Measurements from ENCODE around the gene HS3ST1. TPM values are rescaled to one million over a fixed set of nuclear protein-coding genes. Genes with fewer than 3 reads are reported as not detected.

Gene HS3ST1
- polyA plus RNA-seq, 3 donors, result 0.01 to 0.02 TPM; not detected in 1

- H4K20me1 ChIP-seq (ENCODE audit: insufficient read depth, low read length), result no peaks in the 10 kb centered on the region
- DNase-seq, result no peak
- H3K9ac ChIP-seq (ENCODE audit: insufficient read depth, low read length, poor library complexity, severe bottlenecking), result no peak overlapping the region
- intact Hi-C loops (cut with micrococcal nuclease), result loop anchor here in 1 of 2 donors (10.0 kb wide), 2 partner anchors 839 to 869 kb away; no protein-coding TSS in a partner anchor
- no peak overlapping the region for H3K27ac ChIP-seq (ENCODE audit: low read depth in 1 of 2, low read length in 2 of 2)
- Mint-ChIP-seq H3K4me1 (peaks cover 13% of the 10 kb centered on the region), H3K36me3 (peaks cover 3 to 7% of the 10 kb centered on the region in 2 donors), H3K4me3 (no peak overlapping the region), H3K27me3 (ENCODE audit: low read depth in 3 of 3) (peaks cover 23 to 27% (median 27%) of the 10 kb centered on the region in 3 donors), H3K9me3 (peaks cover 0 to 10% (median 4%) of the 10 kb centered on the region in 7 donors), H3K27ac (peak overlapping the region in 1 of 7 donors; percentile 8)
- peaks cover 19 to 23% of the 10 kb centered on the region in 2 donors for H3K27me3 ChIP-seq (ENCODE audit: control insufficient read depth in 2 of 2, insufficient read depth in 2 of 2, low read length in 2 of 2)
- H3K4me2 ChIP-seq (replicated peaks; ENCODE audit: extremely low read depth, low read length, poor library complexity, severe bottlenecking), result no peak overlapping the region
- H3K9me3 ChIP-seq (replicated peaks in 1 of 2; ENCODE audit: control insufficient read depth in 1 of 2, insufficient read depth in 1 of 2, low read length in 2 of 2), result peaks cover 0 to 17% of the 10 kb centered on the region in 2 donors
- no peak overlapping the region for H2AFZ ChIP-seq (ENCODE audit: insufficient read depth, low read depth, low read length, poor library complexity, severe bottlenecking)
- no peak for TF ChIP-seq CTCF (IDR thresholded peaks at IDR 0.05)
- no peaks in the 10 kb centered on the region for H3K79me2 ChIP-seq (ENCODE audit: insufficient read depth, low read length)
- no peaks in the 10 kb centered on the region for H3K36me3 ChIP-seq (replicated peaks in 1 of 2; ENCODE audit: control insufficient read depth in 1 of 2, insufficient read depth in 2 of 2, low read length in 2 of 2)
- 88% methylated on average over 4 of the region's 6 CpGs for WGBS (ENCODE audit: insufficient coverage)
- no peak overlapping the region for H3K4me3 ChIP-seq (replicated peaks in 1 of 3; ENCODE audit: low read depth in 2 of 3, low read length in 3 of 3)
- peaks cover 9 to 15% of the 10 kb centered on the region in 2 donors for H3K4me1 ChIP-seq (ENCODE audit: control insufficient read depth in 1 of 2, insufficient read depth in 2 of 2, low read length in 2 of 2)
These were observed 5.2 kb downstream of the HS3ST1 start for GRCh38 chr4:11423465-11423864.

GRCh38 chr4:11421116-11421515 is 7.6 kb downstream of the HS3ST1 start:
- Histone ChIP-seq H3K36me3 (replicated peaks in 1 of 2; ENCODE audit: control insufficient read depth in 1 of 2, insufficient read depth in 2 of 2, low read length in 2 of 2) (no peaks in the 10 kb centered on the region), H3K4me2 (replicated peaks; ENCODE audit: extremely low read depth, low read length, poor library complexity, severe bottlenecking) (no peak overlapping the region), H3K27me3 (ENCODE audit: control insufficient read depth in 2 of 2, insufficient read depth in 2 of 2, low read length in 2 of 2) (no peaks in the 10 kb centered on the region), H3K4me1 (ENCODE audit: control insufficient read depth in 1 of 2, insufficient read depth in 2 of 2, low read length in 2 of 2) (no peaks in the 10 kb centered on the region), H3K79me2 (ENCODE audit: insufficient read depth, low read length) (no peaks in the 10 kb centered on the region), H3K9me3 (replicated peaks in 1 of 2; ENCODE audit: control insufficient read depth in 1 of 2, insufficient read depth in 1 of 2, low read length in 2 of 2) (no peaks in the 10 kb centered on the region), H3K27ac (ENCODE audit: low read depth in 1 of 2, low read length in 2 of 2) (no peak overlapping the region), H2AFZ (ENCODE audit: insufficient read depth, low read depth, low read length, poor library complexity, severe bottlenecking) (no peak overlapping the region), H3K4me3 (replicated peaks in 1 of 3; ENCODE audit: low read depth in 2 of 3, low read length in 3 of 3) (no peak overlapping the region), H3K9ac (ENCODE audit: insufficient read depth, low read length, poor library complexity, severe bottlenecking) (no peak overlapping the region), H4K20me1 (ENCODE audit: insufficient read depth, low read length) (no peaks in the 10 kb centered on the region)
- H3K4me1 Mint-ChIP-seq, result no peaks in the 10 kb centered on the region
- no peak overlapping the region for H3K4me3 Mint-ChIP-seq
- no peak overlapping the region for H3K27ac Mint-ChIP-seq
- no peaks in the 10 kb centered on the region for H3K9me3 Mint-ChIP-seq
- WGBS (ENCODE audit: insufficient coverage), result 100% methylated on average over 2 of the region's 3 CpGs
- peaks cover 1 to 9% (median 5%) of the 10 kb centered on the region in 3 donors for H3K27me3 Mint-ChIP-seq (ENCODE audit: low read depth in 3 of 3)
- DNase-seq, result no peak
- intact Hi-C loops (cut with micrococcal nuclease), result loop anchor here in 1 of 2 donors (10.0 kb wide), 2 partner anchors 836 to 866 kb away; no protein-coding TSS in a partner anchor
- TF ChIP-seq CTCF (IDR thresholded peaks at IDR 0.05), result no peak
- H3K36me3 Mint-ChIP-seq, result no peaks in the 10 kb centered on the region

Data from CD14-positive monocyte (primary cell).